Measurements from ENCODE around the gene NRIP1. TPM values are rescaled to one million over a fixed set of nuclear protein-coding genes. Genes with fewer than 3 reads are reported as not detected.

The NRIP1 gene
- total RNA-seq, 1 experiment from 2014 or later, result 10.4 TPM

DNA sequence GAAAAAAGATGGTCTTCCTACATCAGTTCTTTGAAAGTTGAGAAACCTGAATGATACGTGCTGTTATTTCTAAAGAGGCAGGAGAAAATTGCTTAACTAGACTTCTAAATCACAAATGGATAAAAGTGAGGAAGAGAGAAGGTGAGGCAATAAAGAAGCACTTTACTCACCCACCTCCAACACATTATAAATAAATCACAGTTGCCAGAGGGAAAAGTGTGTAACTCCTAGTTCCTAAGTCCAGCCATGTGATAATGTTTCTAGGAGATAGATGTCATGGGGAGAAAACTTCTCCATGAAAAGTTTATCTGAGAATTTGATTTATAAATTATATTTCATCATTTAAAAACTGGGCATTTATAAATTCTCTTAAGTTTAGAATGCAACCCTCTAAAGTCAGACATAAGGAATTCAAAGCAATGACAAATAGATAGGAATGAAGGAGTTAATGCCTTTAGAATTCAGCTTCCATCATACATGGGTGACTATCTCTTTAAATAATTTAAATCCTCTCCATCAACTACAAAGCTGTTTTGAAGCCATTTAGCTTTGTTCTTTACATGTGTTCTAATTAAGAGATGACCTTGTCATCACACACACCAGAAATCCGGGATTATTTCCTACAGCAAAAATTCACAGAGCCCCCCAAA, 60.0 kb downstream of the NRIP1 start:
- DNase-seq, result no peak

More for the DNA sequence above, 60.0 kb downstream of the NRIP1 start:
- Histone ChIP-seq H3K23ac (ENCODE audit: insufficient read length, low read depth, low read length) (no peak overlapping the region), H2AK5ac (ENCODE audit: insufficient read length, low read length) (no peak overlapping the region), H3K27ac (ENCODE audit: insufficient read length, low read depth, low read length) (no peak overlapping the region), H2AFZ (ENCODE audit: low read length) (no peak overlapping the region), H3K14ac (ENCODE audit: insufficient read depth, low read length) (no peak overlapping the region), H3K79me2 (ENCODE audit: insufficient read depth, low read length) (no peaks in the 10 kb centered on the region), H3T11ph (ENCODE audit: low read length) (no peak overlapping the region), H4K20me1 (ENCODE audit: control insufficient read depth, insufficient read depth, insufficient read length) (no peaks in the 10 kb centered on the region), H3K4me2 (ENCODE audit: insufficient read depth, insufficient read length, low read length) (peak overlapping the region; percentile 4), H4K8ac (replicated peaks; ENCODE audit: insufficient read length, low read depth, low read length) (no peak overlapping the region), H3K4ac (ENCODE audit: low read depth, low read length) (no peak overlapping the region), H2BK15ac (ENCODE audit: low read depth, low read length) (no peak overlapping the region), H2BK5ac (ENCODE audit: insufficient read length, low read length) (no peak overlapping the region), H2BK20ac (ENCODE audit: low read depth, low read length, poor library complexity, severe bottlenecking) (no peak overlapping the region), H3K18ac (ENCODE audit: insufficient read length, low read depth, low read length) (no peak overlapping the region), H3K4me1 (ENCODE audit: insufficient read depth, low read length) (peaks cover 7% of the 10 kb centered on the region; the same call in 1 of the 2 replicates), H3K9me3 (ENCODE audit: control insufficient read depth, low read depth, low read length) (no peaks in the 10 kb centered on the region), H4K5ac (ENCODE audit: insufficient read length, low read depth, low read length) (no peak overlapping the region), H3K56ac (ENCODE audit: insufficient read length, low read depth, low read length) (no peak overlapping the region), H2BK12ac (ENCODE audit: insufficient read length, low read depth, low read length) (no peak overlapping the region), H2BK120ac (ENCODE audit: low read depth, low read length, poor library complexity, severe bottlenecking) (no peak overlapping the region), H3K9ac (ENCODE audit: extremely low read depth, insufficient read length, low read length) (no peak overlapping the region), H3K23me2 (ENCODE audit: insufficient read length, low read depth, low read length, poor library complexity, severe bottlenecking) (no peaks in the 10 kb centered on the region), H4K91ac (ENCODE audit: insufficient read length, low read depth, low read length) (no peak overlapping the region), H3K79me1 (ENCODE audit: insufficient read depth, low read depth, low read length, poor library complexity, severe bottlenecking) (no peaks in the 10 kb centered on the region), H3K27me3 (ENCODE audit: insufficient read depth, low read length) (no peaks in the 10 kb centered on the region)
- Mint-ChIP-seq H3K36me3 (ENCODE audit: insufficient read depth in 1 of 3, low read depth in 3 of 3) (no peaks in the 10 kb centered on the region; a peak in 1 of 7 replicates), H3K4me3 (no peak overlapping the region; a peak in 1 of 5 replicates), H3K27ac (peak overlapping the region in 1 of 3 experiments; percentile 65; a peak in 1 of 7 replicates), H3K9me3 (no peaks in the 10 kb centered on the region), H3K27me3 (ENCODE audit: low read depth) (peaks cover 75% of the 10 kb centered on the region), H3K4me1 (peaks cover 41 to 45% of the 10 kb centered on the region in 2 experiments)
- WGBS (ENCODE audit: extremely low coverage, insufficient read length, low lambda C conversion rate), result no CpG with 5 or more reads among the region's 2 CpGs
- TF ChIP-seq, protein P1, sequence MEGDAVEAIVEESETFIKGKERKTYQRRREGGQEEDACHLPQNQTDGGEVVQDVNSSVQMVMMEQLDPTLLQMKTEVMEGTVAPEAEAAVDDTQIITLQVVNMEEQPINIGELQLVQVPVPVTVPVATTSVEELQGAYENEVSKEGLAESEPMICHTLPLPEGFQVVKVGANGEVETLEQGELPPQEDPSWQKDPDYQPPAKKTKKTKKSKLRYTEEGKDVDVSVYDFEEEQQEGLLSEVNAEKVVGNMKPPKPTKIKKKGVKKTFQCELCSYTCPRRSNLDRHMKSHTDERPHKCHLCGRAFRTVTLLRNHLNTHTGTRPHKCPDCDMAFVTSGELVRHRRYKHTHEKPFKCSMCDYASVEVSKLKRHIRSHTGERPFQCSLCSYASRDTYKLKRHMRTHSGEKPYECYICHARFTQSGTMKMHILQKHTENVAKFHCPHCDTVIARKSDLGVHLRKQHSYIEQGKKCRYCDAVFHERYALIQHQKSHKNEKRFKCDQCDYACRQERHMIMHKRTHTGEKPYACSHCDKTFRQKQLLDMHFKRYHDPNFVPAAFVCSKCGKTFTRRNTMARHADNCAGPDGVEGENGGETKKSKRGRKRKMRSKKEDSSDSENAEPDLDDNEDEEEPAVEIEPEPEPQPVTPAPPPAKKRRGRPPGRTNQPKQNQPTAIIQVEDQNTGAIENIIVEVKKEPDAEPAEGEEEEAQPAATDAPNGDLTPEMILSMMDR (conservative IDR thresholded peaks at IDR 0.05), result no peak
